GM12878 (cell line): ENCODE data around the gene DST. TPM values are rescaled to one million over a fixed set of nuclear protein-coding genes. Genes with fewer than 3 reads are reported as not detected.

Source experiments
- BHLHE40 ChIP-seq, 2 experiments: fragments of 450-650 bp in 1 of 2; IDR thresholded peaks; 2 replicates each; pipeline ENCODE4 v1.6.1; 2011 to 2017; ENCODE audit warnings: low read depth in 2 of 2, borderline replicate concordance in 1 of 2, improper control_type of control experiment in 1 of 2, low read length in 1 of 2, mild to moderate bottlenecking in 1 of 2
- EED ChIP-seq: sonication (generic); IDR thresholded peaks from 2 replicates; pipeline ENCODE4 v1.6.1; 2016; ENCODE audit warnings: antibody characterized with exemption, low read depth
- FOXM1 ChIP-seq: IDR thresholded peaks from 2 replicates; pipeline ENCODE4 v1.6.1; 2012; ENCODE audit warnings: low read depth, mild to moderate bottlenecking, inconsistent platforms, low read length, moderate library complexity
- KLF5 ChIP-seq: fragments of 450-650 bp; IDR thresholded peaks from 2 replicates; pipeline ENCODE4 v1.6.1; 2014; ENCODE audit warnings: mild to moderate bottlenecking; ENCODE audit not compliant: partially characterized antibody
- MYB ChIP-seq: fragments of 150-350 bp; IDR thresholded peaks from 2 replicates; pipeline ENCODE4 v1.6.1; 2014; ENCODE audit warnings: mild to moderate bottlenecking, low read depth, low read length, borderline replicate concordance
- PML ChIP-seq: IDR thresholded peaks from 2 replicates; pipeline ENCODE4 v1.6.1; 2012; ENCODE audit warnings: low read length, inconsistent platforms
- SMC3 ChIP-seq: IDR thresholded peaks from 2 replicates; pipeline ENCODE4 v1.6.1; 2011; ENCODE audit warnings: low read length, improper control_type of control experiment, borderline replicate concordance
- YBX1 ChIP-seq: fragments of 450-650 bp; IDR thresholded peaks from 2 replicates; pipeline ENCODE4 v1.6.1; 2016; ENCODE audit warnings: antibody characterized with exemption
- ZSCAN29 ChIP-seq: fragments of 450-650 bp; IDR thresholded peaks from 2 replicates; pipeline ENCODE4 v1.6.1; 2017; ENCODE audit warnings: mild to moderate bottlenecking, moderate library complexity
- ZZZ3 ChIP-seq: IDR thresholded peaks from 2 replicates; pipeline ENCODE4 v1.6.1; 2011; ENCODE audit warnings: low read depth; ENCODE audit not compliant: control insufficient read depth, insufficient read length
- polyA plus RNA-seq, 11 experiments: library from polyadenylated mRNA; depleted of rRNA in 4 of 11; unstranded in 6 of 11; stranded (reverse) in 5 of 11; fragments of >200 nt; fragmentation: Nextera tagmentation in 4 of 11; fragmentation: Illumina TruSeq in 1 of 11; extraction: Ambion mirVana in 4 of 11; extraction: Trizol in 1 of 11; gene quantifications; 1 replicate in 1 of 11; 2 replicates in 10 of 11; pipeline versions ENCODE4 v1.2.1 to v1.2.3, GENCODE V29; 2011 to 2016; ENCODE audit warnings: inconsistent platforms in 2 of 11, missing spikeins in 2 of 11, low read depth in 1 of 11
- total RNA-seq, 4 experiments: library from RNA; depleted of rRNA in 3 of 4; stranded (reverse); fragments of >200 nt in 3 of 4; fragmentation: Illumina TruSeq in 1 of 4; extraction: Trizol in 1 of 4; gene quantifications; 2 replicates each; pipeline versions ENCODE4 v1.2.1 to v1.2.3, GENCODE V29; 2013 to 2021
- TF ChIP-seq, protein P1 (sequence below): fragments of 450-650 bp; IDR thresholded peaks from 2 replicates; pipeline ENCODE4 v1.6.1; 2017; ENCODE audit warnings: mild to moderate bottlenecking, moderate library complexity
- TF ChIP-seq, protein P2 (sequence below): IDR thresholded peaks from 2 replicates; pipeline ENCODE4 v1.6.1; 2012; ENCODE audit warnings: low read depth, low read length, improper control_type of control experiment
- TF ChIP-seq, protein P3 (sequence below): fragments of 450-650 bp; formaldehyde crosslinking; IDR thresholded peaks from 2 replicates; pipeline ENCODE4 v1.5.0; 2022; ENCODE audit warnings: mild to moderate bottlenecking, missing genetic modification characterization
- TF ChIP-seq, protein P4 (sequence below): fragments of 450-650 bp; IDR thresholded peaks from 2 replicates; pipeline ENCODE4 v1.6.1; 2016; ENCODE audit warnings: mild to moderate bottlenecking
- TF ChIP-seq, protein P5 (sequence below): fragments of 450-650 bp; IDR thresholded peaks from 2 replicates; pipeline ENCODE4 v1.6.1; 2017; ENCODE audit warnings: mild to moderate bottlenecking, moderate library complexity

The DST gene
- total and polyA plus RNA-seq, 10 of the 15 experiments (the other 5 are each of a cell fraction or from before 2014, with no cell fraction given) = 32.1 to 156 (median 75.0) TPM

DNA sequence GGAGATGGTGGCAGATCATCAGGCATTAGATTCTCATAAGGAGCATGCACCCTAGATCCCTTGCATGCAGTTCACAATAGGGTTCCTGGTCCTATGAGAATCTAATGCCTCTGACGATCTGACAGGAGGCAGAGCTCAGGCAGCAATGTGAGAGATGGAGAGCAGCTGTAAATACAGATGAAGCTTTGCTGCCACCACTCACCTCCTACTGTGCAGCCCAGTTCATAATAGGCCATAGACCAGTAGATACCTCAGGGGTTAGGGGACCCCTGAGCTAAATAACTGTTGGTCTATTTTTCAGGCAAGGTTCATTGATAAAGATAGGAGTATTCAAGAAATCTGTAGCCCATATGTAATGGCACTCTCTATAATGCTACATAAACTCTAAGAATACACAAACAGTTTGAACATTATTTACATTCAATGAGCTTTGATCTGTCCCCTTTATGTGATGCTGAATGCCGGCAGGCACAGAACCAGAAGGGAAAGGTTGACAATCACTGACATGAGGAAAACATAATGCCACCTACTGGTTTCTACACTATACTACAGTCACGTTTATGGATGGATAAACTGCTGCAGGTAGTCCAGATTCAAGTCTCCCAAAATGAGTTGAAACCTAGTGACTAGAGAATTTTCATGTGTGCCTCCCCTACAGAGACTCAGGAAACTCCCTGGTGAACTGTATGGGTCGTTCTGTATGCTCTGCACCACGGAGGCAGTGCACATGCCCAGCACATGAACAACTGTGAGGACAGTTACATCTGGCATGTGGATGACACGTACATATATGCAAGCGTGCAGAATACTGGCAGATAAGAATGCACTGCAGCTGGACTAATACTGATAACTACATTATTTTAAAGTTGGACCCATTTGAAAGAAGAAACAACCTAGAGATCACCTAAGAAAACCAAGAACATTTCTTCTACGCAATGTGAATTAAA lies 72.0 kb downstream of the DST start (continued):
- TF ChIP-seq KLF5 (no peak), PML (no peak), YBX1 (no peak), EED (no peak), ZSCAN29 (no peak), ZZZ3 (no peak), SMC3 (peak; percentile 46; the same call in 1 of the 2 replicates), BHLHE40 (IDR thresholded peaks at IDR 0.05; ENCODE audit: borderline replicate concordance in 1 of 2, low read depth in 2 of 2, low read length in 1 of 2) (peak in 1 of 2 experiments; percentile 62; a peak in 2 of 4 replicates), MYB (no peak), FOXM1 (no peak)
- TF ChIP-seq, protein P1, sequence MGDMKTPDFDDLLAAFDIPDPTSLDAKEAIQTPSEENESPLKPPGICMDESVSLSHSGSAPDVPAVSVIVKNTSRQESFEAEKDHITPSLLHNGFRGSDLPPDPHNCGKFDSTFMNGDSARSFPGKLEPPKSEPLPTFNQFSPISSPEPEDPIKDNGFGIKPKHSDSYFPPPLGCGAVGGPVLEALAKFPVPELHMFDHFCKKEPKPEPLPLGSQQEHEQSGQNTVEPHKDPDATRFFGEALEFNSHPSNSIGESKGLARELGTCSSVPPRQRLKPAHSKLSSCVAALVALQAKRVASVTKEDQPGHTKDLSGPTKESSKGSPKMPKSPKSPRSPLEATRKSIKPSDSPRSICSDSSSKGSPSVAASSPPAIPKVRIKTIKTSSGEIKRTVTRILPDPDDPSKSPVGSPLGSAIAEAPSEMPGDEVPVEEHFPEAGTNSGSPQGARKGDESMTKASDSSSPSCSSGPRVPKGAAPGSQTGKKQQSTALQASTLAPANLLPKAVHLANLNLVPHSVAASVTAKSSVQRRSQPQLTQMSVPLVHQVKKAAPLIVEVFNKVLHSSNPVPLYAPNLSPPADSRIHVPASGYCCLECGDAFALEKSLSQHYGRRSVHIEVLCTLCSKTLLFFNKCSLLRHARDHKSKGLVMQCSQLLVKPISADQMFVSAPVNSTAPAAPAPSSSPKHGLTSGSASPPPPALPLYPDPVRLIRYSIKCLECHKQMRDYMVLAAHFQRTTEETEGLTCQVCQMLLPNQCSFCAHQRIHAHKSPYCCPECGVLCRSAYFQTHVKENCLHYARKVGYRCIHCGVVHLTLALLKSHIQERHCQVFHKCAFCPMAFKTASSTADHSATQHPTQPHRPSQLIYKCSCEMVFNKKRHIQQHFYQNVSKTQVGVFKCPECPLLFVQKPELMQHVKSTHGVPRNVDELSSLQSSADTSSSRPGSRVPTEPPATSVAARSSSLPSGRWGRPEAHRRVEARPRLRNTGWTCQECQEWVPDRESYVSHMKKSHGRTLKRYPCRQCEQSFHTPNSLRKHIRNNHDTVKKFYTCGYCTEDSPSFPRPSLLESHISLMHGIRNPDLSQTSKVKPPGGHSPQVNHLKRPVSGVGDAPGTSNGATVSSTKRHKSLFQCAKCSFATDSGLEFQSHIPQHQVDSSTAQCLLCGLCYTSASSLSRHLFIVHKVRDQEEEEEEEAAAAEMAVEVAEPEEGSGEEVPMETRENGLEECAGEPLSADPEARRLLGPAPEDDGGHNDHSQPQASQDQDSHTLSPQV = no peak
- TF ChIP-seq, protein P2, sequence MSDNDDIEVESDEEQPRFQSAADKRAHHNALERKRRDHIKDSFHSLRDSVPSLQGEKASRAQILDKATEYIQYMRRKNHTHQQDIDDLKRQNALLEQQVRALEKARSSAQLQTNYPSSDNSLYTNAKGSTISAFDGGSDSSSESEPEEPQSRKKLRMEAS = no peak
- TF ChIP-seq, protein P3, sequence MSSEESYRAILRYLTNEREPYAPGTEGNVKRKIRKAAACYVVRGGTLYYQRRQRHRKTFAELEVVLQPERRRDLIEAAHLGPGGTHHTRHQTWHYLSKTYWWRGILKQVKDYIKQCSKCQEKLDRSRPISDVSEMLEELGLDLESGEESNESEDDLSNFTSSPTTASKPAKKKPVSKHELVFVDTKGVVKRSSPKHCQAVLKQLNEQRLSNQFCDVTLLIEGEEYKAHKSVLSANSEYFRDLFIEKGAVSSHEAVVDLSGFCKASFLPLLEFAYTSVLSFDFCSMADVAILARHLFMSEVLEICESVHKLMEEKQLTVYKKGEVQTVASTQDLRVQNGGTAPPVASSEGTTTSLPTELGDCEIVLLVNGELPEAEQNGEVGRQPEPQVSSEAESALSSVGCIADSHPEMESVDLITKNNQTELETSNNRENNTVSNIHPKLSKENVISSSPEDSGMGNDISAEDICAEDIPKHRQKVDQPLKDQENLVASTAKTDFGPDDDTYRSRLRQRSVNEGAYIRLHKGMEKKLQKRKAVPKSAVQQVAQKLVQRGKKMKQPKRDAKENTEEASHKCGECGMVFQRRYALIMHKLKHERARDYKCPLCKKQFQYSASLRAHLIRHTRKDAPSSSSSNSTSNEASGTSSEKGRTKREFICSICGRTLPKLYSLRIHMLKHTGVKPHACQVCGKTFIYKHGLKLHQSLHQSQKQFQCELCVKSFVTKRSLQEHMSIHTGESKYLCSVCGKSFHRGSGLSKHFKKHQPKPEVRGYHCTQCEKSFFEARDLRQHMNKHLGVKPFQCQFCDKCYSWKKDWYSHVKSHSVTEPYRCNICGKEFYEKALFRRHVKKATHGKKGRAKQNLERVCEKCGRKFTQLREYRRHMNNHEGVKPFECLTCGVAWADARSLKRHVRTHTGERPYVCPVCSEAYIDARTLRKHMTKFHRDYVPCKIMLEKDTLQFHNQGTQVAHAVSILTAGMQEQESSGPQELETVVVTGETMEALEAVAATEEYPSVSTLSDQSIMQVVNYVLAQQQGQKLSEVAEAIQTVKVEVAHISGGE (CRISPR knock-in tag) = no peak
- TF ChIP-seq, protein P4, sequence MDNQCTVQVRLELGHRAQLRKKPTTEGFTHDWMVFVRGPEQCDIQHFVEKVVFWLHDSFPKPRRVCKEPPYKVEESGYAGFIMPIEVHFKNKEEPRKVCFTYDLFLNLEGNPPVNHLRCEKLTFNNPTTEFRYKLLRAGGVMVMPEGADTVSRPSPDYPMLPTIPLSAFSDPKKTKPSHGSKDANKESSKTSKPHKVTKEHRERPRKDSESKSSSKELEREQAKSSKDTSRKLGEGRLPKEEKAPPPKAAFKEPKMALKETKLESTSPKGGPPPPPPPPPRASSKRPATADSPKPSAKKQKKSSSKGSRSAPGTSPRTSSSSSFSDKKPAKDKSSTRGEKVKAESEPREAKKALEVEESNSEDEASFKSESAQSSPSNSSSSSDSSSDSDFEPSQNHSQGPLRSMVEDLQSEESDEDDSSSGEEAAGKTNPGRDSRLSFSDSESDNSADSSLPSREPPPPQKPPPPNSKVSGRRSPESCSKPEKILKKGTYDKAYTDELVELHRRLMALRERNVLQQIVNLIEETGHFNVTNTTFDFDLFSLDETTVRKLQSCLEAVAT = no peak
- TF ChIP-seq, protein P5, sequence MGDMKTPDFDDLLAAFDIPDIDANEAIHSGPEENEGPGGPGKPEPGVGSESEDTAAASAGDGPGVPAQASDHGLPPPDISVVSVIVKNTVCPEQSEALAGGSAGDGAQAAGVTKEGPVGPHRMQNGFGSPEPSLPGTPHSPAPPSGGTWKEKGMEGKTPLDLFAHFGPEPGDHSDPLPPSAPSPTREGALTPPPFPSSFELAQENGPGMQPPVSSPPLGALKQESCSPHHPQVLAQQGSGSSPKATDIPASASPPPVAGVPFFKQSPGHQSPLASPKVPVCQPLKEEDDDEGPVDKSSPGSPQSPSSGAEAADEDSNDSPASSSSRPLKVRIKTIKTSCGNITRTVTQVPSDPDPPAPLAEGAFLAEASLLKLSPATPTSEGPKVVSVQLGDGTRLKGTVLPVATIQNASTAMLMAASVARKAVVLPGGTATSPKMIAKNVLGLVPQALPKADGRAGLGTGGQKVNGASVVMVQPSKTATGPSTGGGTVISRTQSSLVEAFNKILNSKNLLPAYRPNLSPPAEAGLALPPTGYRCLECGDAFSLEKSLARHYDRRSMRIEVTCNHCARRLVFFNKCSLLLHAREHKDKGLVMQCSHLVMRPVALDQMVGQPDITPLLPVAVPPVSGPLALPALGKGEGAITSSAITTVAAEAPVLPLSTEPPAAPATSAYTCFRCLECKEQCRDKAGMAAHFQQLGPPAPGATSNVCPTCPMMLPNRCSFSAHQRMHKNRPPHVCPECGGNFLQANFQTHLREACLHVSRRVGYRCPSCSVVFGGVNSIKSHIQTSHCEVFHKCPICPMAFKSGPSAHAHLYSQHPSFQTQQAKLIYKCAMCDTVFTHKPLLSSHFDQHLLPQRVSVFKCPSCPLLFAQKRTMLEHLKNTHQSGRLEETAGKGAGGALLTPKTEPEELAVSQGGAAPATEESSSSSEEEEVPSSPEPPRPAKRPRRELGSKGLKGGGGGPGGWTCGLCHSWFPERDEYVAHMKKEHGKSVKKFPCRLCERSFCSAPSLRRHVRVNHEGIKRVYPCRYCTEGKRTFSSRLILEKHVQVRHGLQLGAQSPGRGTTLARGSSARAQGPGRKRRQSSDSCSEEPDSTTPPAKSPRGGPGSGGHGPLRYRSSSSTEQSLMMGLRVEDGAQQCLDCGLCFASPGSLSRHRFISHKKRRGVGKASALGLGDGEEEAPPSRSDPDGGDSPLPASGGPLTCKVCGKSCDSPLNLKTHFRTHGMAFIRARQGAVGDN = no peak
